H1 (cell line): ENCODE results near the gene MYH10.

Experiments
- BRCA1 ChIP-seq: IDR thresholded peaks from 2 replicates; pipeline ENCODE4 v1.6.1; 2012; ENCODE audit warnings: low read depth, low read length, improper control_type of control experiment
- CBX5 ChIP-seq: fragments of 300-800, 300-1000 bp; sonication (generic); IDR thresholded peaks from 2 replicates; pipeline ENCODE4 v1.7.1; 2016; ENCODE audit warnings: antibody characterized with exemption, low read length, low read depth
- EP300 ChIP-seq, 2 experiments: IDR thresholded peaks; 1 replicate in 1 of 2; 2 replicates in 1 of 2; pipeline ENCODE4 v1.6.1; 2011 to 2012; ENCODE audit warnings: low read depth in 2 of 2, low read length in 2 of 2, mild to moderate bottlenecking in 2 of 2, borderline replicate concordance in 1 of 2, inconsistent platforms in 1 of 2, moderate library complexity in 1 of 2
- EZH2 ChIP-seq: fragments of 200-600 bp; sonication (generic); IDR thresholded peaks from 2 replicates; pipeline ENCODE4 v1.7.1; 2012; ENCODE audit warnings: low read depth, mild to moderate bottlenecking, moderate library complexity, low read length, inconsistent platforms; ENCODE audit not compliant: severe bottlenecking
- GABPA ChIP-seq: IDR thresholded peaks from 2 replicates; pipeline ENCODE4 v1.6.1; 2011; ENCODE audit warnings: mild to moderate bottlenecking, low read length, moderate library complexity, borderline replicate concordance; ENCODE audit not compliant: insufficient read depth
- HDAC6 ChIP-seq: IDR thresholded peaks from one replicate; pipeline ENCODE4 v1.7.1; 2012; ENCODE audit warnings: low read depth, mild to moderate bottlenecking, inconsistent platforms, low read length, moderate library complexity
- POLR2A ChIP-seq, 2 experiments: IDR thresholded peaks; 1 replicate in 1 of 2; 2 replicates in 1 of 2; pipeline ENCODE4 v1.6.1; 2011; ENCODE audit warnings: low read depth in 2 of 2, low read length in 2 of 2, mild to moderate bottlenecking in 2 of 2; ENCODE audit errors: control extremely low read depth in 1 of 2
- SP4 ChIP-seq: IDR thresholded peaks from 2 replicates; pipeline ENCODE4 v1.6.1; 2012; ENCODE audit warnings: low read length, inconsistent platforms
- TF ChIP-seq, protein P1 (sequence below), 3 experiments: IDR thresholded peaks; 1 replicate in 2 of 3; 2 replicates in 1 of 3; pipeline versions ENCODE4 v1.5.1 to v1.6.1; 2011; ENCODE audit warnings: low read length in 3 of 3, mild to moderate bottlenecking in 3 of 3, inconsistent platforms in 2 of 3, low read depth in 1 of 3, moderate library complexity in 1 of 3; ENCODE audit not compliant: insufficient read depth in 1 of 3; ENCODE audit errors: control extremely low read depth in 1 of 3
- TF ChIP-seq, protein P2 (sequence below): IDR thresholded peaks from 2 replicates; pipeline ENCODE4 v1.6.1; 2012; ENCODE audit warnings: inconsistent platforms

DNA sequence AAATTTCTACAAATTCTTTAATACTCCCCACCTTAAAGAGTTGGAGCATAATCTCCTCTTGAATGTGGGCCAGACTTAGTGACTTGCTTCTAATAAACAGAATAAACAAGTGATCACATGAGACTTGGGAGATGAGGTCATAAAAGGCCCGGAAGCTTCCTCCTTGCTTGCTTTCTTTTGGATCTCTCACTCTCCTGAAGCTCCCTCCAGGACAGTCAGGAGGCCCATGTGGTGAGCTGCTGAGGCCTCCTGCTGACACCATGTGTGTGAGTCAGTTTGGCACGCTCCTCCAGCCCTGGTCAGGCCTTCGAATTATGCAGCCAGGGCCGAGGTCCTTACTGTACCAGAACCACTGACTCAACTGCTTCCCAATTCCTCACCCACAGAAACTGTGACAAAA lies 141.6 kb downstream of the MYH10 start:
- TF ChIP-seq, protein P1, sequence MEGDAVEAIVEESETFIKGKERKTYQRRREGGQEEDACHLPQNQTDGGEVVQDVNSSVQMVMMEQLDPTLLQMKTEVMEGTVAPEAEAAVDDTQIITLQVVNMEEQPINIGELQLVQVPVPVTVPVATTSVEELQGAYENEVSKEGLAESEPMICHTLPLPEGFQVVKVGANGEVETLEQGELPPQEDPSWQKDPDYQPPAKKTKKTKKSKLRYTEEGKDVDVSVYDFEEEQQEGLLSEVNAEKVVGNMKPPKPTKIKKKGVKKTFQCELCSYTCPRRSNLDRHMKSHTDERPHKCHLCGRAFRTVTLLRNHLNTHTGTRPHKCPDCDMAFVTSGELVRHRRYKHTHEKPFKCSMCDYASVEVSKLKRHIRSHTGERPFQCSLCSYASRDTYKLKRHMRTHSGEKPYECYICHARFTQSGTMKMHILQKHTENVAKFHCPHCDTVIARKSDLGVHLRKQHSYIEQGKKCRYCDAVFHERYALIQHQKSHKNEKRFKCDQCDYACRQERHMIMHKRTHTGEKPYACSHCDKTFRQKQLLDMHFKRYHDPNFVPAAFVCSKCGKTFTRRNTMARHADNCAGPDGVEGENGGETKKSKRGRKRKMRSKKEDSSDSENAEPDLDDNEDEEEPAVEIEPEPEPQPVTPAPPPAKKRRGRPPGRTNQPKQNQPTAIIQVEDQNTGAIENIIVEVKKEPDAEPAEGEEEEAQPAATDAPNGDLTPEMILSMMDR (IDR thresholded peaks at IDR 0.05; ENCODE audit: control extremely low read depth in 1 of 3, insufficient read depth in 1 of 3, low read depth in 1 of 3, low read length in 3 of 3) = no peak
- no peak for TF ChIP-seq BRCA1
- TF ChIP-seq EZH2 = no peak
- TF ChIP-seq EP300 (IDR thresholded peaks at IDR 0.05; ENCODE audit: borderline replicate concordance in 1 of 2, low read depth in 2 of 2, low read length in 2 of 2) = no peak
- no peak for TF ChIP-seq SP4
- TF ChIP-seq HDAC6 = no peak
- TF ChIP-seq POLR2A (IDR thresholded peaks at IDR 0.05; ENCODE audit: control extremely low read depth in 1 of 2, low read depth in 2 of 2, low read length in 2 of 2) = no peak
- TF ChIP-seq GABPA = no peak
- TF ChIP-seq, protein P2, sequence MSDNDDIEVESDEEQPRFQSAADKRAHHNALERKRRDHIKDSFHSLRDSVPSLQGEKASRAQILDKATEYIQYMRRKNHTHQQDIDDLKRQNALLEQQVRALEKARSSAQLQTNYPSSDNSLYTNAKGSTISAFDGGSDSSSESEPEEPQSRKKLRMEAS = no peak
- TF ChIP-seq CBX5 = no peak
